NT2/D1 (cell line): ENCODE results near the gene LTBP1.

Experiments
- DNase-seq: peaks from one replicate; pipeline ENCODE4 v3.0.0-alpha.2; 2011; ENCODE audit warnings: low read depth, low spot score
- H3K27me3 ChIP-seq: 2 replicates; pipeline ENCODE4 v1.6.0; 2011; ENCODE audit warnings: mild to moderate bottlenecking; ENCODE audit not compliant: insufficient read length, insufficient read depth
- H3K36me3 ChIP-seq: 2 replicates; pipeline ENCODE4 v1.6.1; 2011; ENCODE audit warnings: mild to moderate bottlenecking, low read length, mixed read lengths; ENCODE audit not compliant: insufficient read depth, insufficient read length
- H3K4me1 ChIP-seq: 2 replicates; pipeline ENCODE4 v1.5.1; 2011; ENCODE audit not compliant: insufficient read depth, insufficient read length
- H3K4me3 ChIP-seq: 2 replicates; pipeline ENCODE4 v1.5.1; 2011; ENCODE audit warnings: low read depth; ENCODE audit not compliant: insufficient read length
- H3K9ac ChIP-seq: 2 replicates; pipeline ENCODE4 v1.6.0; 2011; ENCODE audit warnings: low read depth; ENCODE audit not compliant: insufficient read length
- H3K9me3 ChIP-seq: 2 replicates; pipeline ENCODE4 v1.5.1; 2011; ENCODE audit warnings: mild to moderate bottlenecking, low read length; ENCODE audit not compliant: insufficient read depth
- SUZ12 ChIP-seq: IDR thresholded peaks from 2 replicates; pipeline ENCODE4 v1.6.1; 2011; ENCODE audit not compliant: insufficient read length, insufficient read depth; ENCODE audit errors: extremely low read depth
- YY1 ChIP-seq: IDR thresholded peaks from 2 replicates; pipeline ENCODE4 v1.6.1; 2011; ENCODE audit not compliant: insufficient read length, insufficient read depth
- ZNF274 ChIP-seq: IDR thresholded peaks from 2 replicates; pipeline ENCODE4 v1.6.1; 2011; ENCODE audit warnings: mild to moderate bottlenecking, low read depth, low read length

LTBP1 gene

DNA sequence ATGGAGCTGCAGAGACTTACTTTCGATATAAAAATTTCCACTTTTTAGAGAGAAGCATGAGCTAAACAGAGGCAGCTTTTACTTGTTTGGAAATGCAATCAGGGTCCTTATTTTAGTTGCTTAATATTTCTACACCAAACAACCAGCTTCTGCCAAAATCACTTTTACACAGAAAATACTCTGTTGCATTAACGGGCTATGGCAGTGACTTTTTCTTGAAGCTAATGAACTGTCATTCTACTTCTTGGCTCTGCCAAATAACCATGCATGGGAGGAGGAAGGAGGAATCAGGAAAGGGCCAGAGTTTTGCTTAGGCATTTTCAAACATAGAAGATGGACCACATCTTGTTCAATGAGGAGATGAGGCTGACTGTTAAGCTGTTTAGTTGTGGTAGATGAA lies 23.6 kb upstream of the LTBP1 start:
- no peak for TF ChIP-seq ZNF274
- TF ChIP-seq SUZ12, result no peak

GRCh38 chr2:32925283-32925815 lies 21.4 kb upstream of the LTBP1 start:
- DNase-seq, result no peak
- Histone ChIP-seq H3K9ac (no peak overlapping the region), H3K4me3 (no peak overlapping the region), H3K4me1 (peaks cover 3% of the 10 kb centered on the region), H3K36me3 (no peaks in the 10 kb centered on the region), H3K27me3 (no peaks in the 10 kb centered on the region), H3K9me3 (no peaks in the 10 kb centered on the region)
- no peak for TF ChIP-seq YY1
- TF ChIP-seq SUZ12, result no peak
- TF ChIP-seq ZNF274, result no peak

More for the DNA sequence above, 23.6 kb upstream of the LTBP1 start:
- peaks cover 3% of the 10 kb centered on the region for H3K4me1 ChIP-seq
- no peaks in the 10 kb centered on the region for H3K9me3 ChIP-seq
- H3K4me3 ChIP-seq, result no peak overlapping the region
- H3K9ac ChIP-seq, result no peak overlapping the region
- DNase-seq, result no peak
- H3K36me3 ChIP-seq, result no peaks in the 10 kb centered on the region
- H3K27me3 ChIP-seq, result no peaks in the 10 kb centered on the region

- no peaks in the 10 kb centered on the region for H3K27me3 ChIP-seq
- no peak for DNase-seq
- H3K4me1 ChIP-seq, result peaks cover 3% of the 10 kb centered on the region
- H3K36me3 ChIP-seq, result no peaks in the 10 kb centered on the region
- no peaks in the 10 kb centered on the region for H3K9me3 ChIP-seq
- no peak overlapping the region for H3K9ac ChIP-seq
- H3K4me3 ChIP-seq, result no peak overlapping the region
- TF ChIP-seq YY1, result no peak
Observed at GRCh38 chr2:32925976-32926707, 20.6 kb upstream of the LTBP1 start.

- Histone ChIP-seq H3K9me3 (no peaks in the 10 kb centered on the region), H3K9ac (no peak overlapping the region), H3K27me3 (no peaks in the 10 kb centered on the region), H3K36me3 (no peaks in the 10 kb centered on the region), H3K4me3 (no peak overlapping the region), H3K4me1 (peaks cover 3% of the 10 kb centered on the region)
- peak; percentile 75 for DNase-seq
- no peak for TF ChIP-seq SUZ12
- no peak for TF ChIP-seq ZNF274
- no peak for TF ChIP-seq YY1
Observed at GRCh38 chr2:32926708-32927084, 20.1 kb upstream of the LTBP1 start.

DNA sequence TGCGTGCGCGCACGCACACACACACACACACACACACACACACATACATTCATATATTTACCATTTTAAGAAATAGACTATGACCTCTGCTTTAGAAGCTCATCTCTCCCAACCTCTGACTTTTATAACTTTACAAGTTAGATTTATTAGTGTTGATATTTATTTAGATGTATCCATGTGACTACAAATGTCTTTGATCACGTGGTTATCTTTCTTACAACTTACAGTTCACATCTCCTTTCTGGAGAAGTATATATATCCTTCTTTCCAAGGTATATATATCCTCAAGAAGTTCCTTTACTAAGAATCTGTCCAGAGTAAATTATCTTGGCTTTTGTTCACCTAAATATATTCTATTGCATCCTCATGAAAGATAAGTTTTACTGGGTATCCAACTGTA lies 16.3 kb upstream of the LTBP1 start:
- DNase-seq, result no peak
- no peaks in the 10 kb centered on the region for H3K36me3 ChIP-seq
- no peaks in the 10 kb centered on the region for H3K27me3 ChIP-seq
- no peak overlapping the region for H3K9ac ChIP-seq
- no peak overlapping the region for H3K4me3 ChIP-seq
- H3K4me1 ChIP-seq, result peaks cover 3% of the 10 kb centered on the region
- H3K9me3 ChIP-seq, result no peaks in the 10 kb centered on the region
- TF ChIP-seq SUZ12 (no peak), YY1 (no peak), ZNF274 (no peak)

GRCh38 chr2:32931519-32931918 lies 15.2 kb upstream of the LTBP1 start:
- H3K9ac ChIP-seq, result no peak overlapping the region
- no peaks in the 10 kb centered on the region for H3K36me3 ChIP-seq
- H3K4me3 ChIP-seq, result no peak overlapping the region
- peaks cover 3% of the 10 kb centered on the region for H3K4me1 ChIP-seq
- TF ChIP-seq SUZ12 (no peak), YY1 (no peak), ZNF274 (no peak)
- DNase-seq, result no peak
- no peaks in the 10 kb centered on the region for H3K27me3 ChIP-seq
- no peaks in the 10 kb centered on the region for H3K9me3 ChIP-seq

DNA sequence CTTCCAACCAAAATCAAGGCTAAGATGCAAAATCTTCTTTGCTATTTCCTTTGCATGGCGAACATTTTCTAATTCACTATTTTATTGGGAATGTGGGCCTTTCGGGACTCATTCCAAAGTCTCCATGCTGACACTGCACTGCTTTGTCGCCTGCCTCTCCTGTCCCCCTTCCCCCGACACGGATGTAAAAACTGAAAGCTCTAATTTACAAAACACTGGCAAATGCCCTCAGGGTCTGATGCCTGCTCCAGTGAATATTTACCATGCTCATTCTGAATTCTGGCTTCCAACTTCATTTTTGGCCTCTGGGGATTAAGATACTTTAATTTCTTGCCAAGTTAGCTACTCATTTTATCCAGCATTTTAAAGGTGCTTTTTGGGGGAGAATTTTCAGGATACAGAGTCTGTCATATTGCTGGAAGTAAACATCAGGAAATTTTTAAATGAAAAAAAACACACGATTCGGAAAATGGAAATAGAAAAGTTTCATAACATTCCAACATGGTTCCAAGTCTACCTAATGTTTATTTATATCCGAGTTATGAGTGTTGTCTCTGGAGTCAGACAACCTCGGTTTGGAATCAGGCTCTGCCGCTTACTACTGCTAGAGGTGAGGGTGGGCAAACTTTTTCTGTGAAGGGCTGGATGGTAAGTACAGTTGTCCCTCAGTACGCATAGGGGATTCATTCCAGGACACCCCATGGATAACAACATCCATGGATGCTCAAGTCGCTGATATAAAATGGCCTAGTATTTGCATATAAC lies 14.6 kb upstream of the LTBP1 start:
- Histone ChIP-seq H3K36me3 (no peaks in the 10 kb centered on the region), H3K4me1 (no peaks in the 10 kb centered on the region), H3K27me3 (no peaks in the 10 kb centered on the region), H3K4me3 (no peak overlapping the region), H3K9ac (no peak overlapping the region), H3K9me3 (no peaks in the 10 kb centered on the region)
- DNase-seq, result peak; percentile 72
- TF ChIP-seq YY1, result no peak
- no peak for TF ChIP-seq ZNF274
- TF ChIP-seq SUZ12, result no peak
